Measurements from ENCODE around the gene RNPC3. TPM values are rescaled to one million over a fixed set of nuclear protein-coding genes. Genes with fewer than 3 reads are reported as not detected.

RNPC3 gene
- total and polyA plus RNA-seq, 2 experiments from 2014 or later = 13.4 to 38.2 TPM

DNA sequence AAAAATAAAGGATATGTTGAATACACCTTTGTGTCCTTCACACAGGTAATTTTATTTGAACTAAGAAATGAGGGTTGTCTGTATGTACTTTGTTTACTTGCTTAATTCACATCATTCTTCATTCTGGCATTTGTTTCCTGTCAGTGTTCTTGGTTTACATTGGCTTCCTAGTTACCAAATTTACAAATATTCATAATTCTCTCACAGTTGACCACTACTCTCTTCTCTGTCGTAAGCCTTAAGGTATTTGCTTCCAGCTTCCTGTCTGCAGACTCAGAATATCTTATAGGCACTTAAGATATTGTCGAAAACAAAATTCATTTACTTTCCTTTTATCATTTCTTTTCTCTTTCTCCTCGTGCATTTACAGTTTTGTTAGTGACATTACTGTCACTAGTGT, 15.9 kb downstream of the RNPC3 start:
- Mint-ChIP-seq H3K4me1 (no peaks in the 10 kb centered on the region), H3K27me3 (ENCODE audit: insufficient read depth, low read depth, poor library complexity) (peaks cover 3% of the 10 kb centered on the region), H3K9me3 (no peaks in the 10 kb centered on the region), H3K36me3 (ENCODE audit: low read depth) (peaks cover 44% of the 10 kb centered on the region; the same call in 2 of the 3 replicates), H3K4me3 (no peak overlapping the region), H3K27ac (no peak overlapping the region)
- Histone ChIP-seq H3K4me2 (no peak overlapping the region), H2AFZ (no peak overlapping the region), H3F3A (replicated peaks; ENCODE audit: low read depth) (no peaks in the 10 kb centered on the region), H3K4me1 (ENCODE audit: insufficient read depth) (no peaks in the 10 kb centered on the region), H3K36me3 (ENCODE audit: insufficient read depth) (peaks cover 43% of the 10 kb centered on the region), H3K4me3 (no peak overlapping the region), H3K27ac (ENCODE audit: low read depth) (no peak overlapping the region), H3K27me3 (ENCODE audit: insufficient read depth) (no peaks in the 10 kb centered on the region), H3K79me2 (replicated peaks; ENCODE audit: insufficient read depth) (no peaks in the 10 kb centered on the region), H4K20me1 (replicated peaks; ENCODE audit: insufficient read depth) (peaks cover 5% of the 10 kb centered on the region; the same call in 1 of the 2 replicates), H3K9me2 (ENCODE audit: insufficient read depth) (no peaks in the 10 kb centered on the region)
- DNase-seq (ENCODE audit: low spot score) = no peak
- TF ChIP-seq CREB1 (CRISPR knock-in tag; IDR thresholded peaks at IDR 0.05; ENCODE audit: low read depth) (no peak), EZH2 (IDR thresholded peaks at IDR 0.05; ENCODE audit: low read depth, unreplicated experiment) (no peak), ZNF114 (CRISPR knock-in tag; IDR thresholded peaks at IDR 0.05) (no peak), ZNF331 (CRISPR knock-in tag; IDR thresholded peaks at IDR 0.05; ENCODE audit: low read depth) (no peak), NANOG (IDR thresholded peaks at IDR 0.05; ENCODE audit: borderline replicate concordance) (no peak), EZH2phosphoT487 (IDR thresholded peaks at IDR 0.05; ENCODE audit: unreplicated experiment) (no peak), JUNB (IDR thresholded peaks at IDR 0.05; ENCODE audit: unreplicated experiment) (no peak), POLR2AphosphoS5 (IDR thresholded peaks at IDR 0.05; ENCODE audit: low read depth) (no peak), STAT1 (IDR thresholded peaks at IDR 0.05; ENCODE audit: unreplicated experiment) (no peak)
- TF ChIP-seq, protein P1, sequence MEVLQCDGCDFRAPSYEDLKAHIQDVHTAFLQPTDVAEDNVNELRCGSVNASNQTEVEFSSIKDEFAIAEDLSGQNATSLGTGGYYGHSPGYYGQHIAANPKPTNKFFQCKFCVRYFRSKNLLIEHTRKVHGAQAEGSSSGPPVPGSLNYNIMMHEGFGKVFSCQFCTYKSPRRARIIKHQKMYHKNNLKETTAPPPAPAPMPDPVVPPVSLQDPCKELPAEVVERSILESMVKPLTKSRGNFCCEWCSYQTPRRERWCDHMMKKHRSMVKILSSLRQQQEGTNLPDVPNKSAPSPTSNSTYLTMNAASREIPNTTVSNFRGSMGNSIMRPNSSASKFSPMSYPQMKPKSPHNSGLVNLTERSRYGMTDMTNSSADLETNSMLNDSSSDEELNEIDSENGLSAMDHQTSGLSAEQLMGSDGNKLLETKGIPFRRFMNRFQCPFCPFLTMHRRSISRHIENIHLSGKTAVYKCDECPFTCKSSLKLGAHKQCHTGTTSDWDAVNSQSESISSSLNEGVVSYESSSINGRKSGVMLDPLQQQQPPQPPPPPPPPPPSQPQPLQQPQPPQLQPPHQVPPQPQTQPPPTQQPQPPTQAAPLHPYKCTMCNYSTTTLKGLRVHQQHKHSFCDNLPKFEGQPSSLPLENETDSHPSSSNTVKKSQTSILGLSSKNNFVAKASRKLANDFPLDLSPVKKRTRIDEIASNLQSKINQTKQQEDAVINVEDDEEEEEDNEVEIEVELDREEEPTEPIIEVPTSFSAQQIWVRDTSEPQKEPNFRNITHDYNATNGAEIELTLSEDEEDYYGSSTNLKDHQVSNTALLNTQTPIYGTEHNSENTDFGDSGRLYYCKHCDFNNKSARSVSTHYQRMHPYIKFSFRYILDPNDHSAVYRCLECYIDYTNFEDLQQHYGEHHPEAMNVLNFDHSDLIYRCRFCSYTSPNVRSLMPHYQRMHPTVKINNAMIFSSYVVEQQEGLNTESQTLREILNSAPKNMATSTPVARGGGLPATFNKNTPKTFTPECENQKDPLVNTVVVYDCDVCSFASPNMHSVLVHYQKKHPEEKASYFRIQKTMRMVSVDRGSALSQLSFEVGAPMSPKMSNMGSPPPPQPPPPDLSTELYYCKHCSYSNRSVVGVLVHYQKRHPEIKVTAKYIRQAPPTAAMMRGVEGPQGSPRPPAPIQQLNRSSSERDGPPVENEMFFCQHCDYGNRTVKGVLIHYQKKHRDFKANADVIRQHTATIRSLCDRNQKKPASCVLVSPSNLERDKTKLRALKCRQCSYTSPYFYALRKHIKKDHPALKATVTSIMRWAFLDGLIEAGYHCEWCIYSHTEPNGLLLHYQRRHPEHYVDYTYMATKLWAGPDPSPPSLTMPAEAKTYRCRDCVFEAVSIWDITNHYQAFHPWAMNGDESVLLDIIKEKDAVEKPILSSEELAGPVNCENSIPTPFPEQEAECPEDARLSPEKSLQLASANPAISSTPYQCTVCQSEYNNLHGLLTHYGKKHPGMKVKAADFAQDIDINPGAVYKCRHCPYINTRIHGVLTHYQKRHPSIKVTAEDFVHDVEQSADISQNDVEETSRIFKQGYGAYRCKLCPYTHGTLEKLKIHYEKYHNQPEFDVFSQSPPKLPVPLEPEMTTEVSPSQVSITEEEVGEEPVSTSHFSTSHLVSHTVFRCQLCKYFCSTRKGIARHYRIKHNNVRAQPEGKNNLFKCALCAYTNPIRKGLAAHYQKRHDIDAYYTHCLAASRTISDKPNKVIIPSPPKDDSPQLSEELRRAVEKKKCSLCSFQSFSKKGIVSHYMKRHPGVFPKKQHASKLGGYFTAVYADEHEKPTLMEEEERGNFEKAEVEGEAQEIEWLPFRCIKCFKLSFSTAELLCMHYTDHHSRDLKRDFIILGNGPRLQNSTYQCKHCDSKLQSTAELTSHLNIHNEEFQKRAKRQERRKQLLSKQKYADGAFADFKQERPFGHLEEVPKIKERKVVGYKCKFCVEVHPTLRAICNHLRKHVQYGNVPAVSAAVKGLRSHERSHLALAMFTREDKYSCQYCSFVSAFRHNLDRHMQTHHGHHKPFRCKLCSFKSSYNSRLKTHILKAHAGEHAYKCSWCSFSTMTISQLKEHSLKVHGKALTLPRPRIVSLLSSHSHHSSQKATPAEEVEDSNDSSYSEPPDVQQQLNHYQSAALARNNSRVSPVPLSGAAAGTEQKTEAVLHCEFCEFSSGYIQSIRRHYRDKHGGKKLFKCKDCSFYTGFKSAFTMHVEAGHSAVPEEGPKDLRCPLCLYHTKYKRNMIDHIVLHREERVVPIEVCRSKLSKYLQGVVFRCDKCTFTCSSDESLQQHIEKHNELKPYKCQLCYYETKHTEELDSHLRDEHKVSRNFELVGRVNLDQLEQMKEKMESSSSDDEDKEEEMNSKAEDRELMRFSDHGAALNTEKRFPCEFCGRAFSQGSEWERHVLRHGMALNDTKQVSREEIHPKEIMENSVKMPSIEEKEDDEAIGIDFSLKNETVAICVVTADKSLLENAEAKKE (CRISPR knock-in tag; IDR thresholded peaks at IDR 0.05) = no peak
- TF ChIP-seq, protein P2, sequence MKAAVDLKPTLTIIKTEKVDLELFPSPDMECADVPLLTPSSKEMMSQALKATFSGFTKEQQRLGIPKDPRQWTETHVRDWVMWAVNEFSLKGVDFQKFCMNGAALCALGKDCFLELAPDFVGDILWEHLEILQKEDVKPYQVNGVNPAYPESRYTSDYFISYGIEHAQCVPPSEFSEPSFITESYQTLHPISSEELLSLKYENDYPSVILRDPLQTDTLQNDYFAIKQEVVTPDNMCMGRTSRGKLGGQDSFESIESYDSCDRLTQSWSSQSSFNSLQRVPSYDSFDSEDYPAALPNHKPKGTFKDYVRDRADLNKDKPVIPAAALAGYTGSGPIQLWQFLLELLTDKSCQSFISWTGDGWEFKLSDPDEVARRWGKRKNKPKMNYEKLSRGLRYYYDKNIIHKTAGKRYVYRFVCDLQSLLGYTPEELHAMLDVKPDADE (IDR thresholded peaks at IDR 0.05) = no peak
- ATAC-seq = no peak
